Activated CD4-positive, CD25-positive, alpha-beta regulatory T cell treated with anti-CD3 and anti-CD28 coated beads, Interleukin-2, amount 50 U/mL, for 24 hours (primary cell): ENCODE measurements around the gene PRLHR.
A peak's percentile ranks its signal among the peaks of the same experiment; 100 is the strongest.
"Not testable (repeated sequence)": the region's sequence is repeated elsewhere in the genome, so short reads cannot be mapped to it uniquely, and the experiment has no call there.

Experiments used
- ATAC-seq, 2 donors: fragments of 150-1000 bp; cut with Tn5 transposase; one replicate each; pipeline ENCODE4 v1.10.0; 2021; ENCODE audit warnings: mild to moderate bottlenecking in 1 of 2, moderate library complexity in 1 of 2

Gene PRLHR

GRCh38 chr10:118595598-118596425, at the start of gene PRLHR:
TSS of gene PRLHR (minus strand) at chr10:118595648. CDS start at chr10:118595244, 404 bp downstream.
- no peak for ATAC-seq

GRCh38 chr10:118642228-118642627, 46.8 kb upstream of the PRLHR start:
- ATAC-seq = no peak

GRCh38 chr10:118638680-118639079, 43.2 kb upstream of the PRLHR start:
- ATAC-seq = no peak

- no peak for ATAC-seq
Measured at GRCh38 chr10:118635674-118636402, 40.4 kb upstream of the PRLHR start.

- ATAC-seq = no peak
Measured at GRCh38 chr10:118633786-118634185, 38.3 kb upstream of the PRLHR start.

GRCh38 chr10:118629211-118629610, 33.8 kb upstream of the PRLHR start:
- ATAC-seq = no peak

- no peak for ATAC-seq
Measured at GRCh38 chr10:118628397-118628796, 32.9 kb upstream of the PRLHR start.

GRCh38 chr10:118626953-118627352, 31.5 kb upstream of the PRLHR start:
- ATAC-seq = no peak

GRCh38 chr10:118625504-118625903, 30.1 kb upstream of the PRLHR start:
- no peak for ATAC-seq

GRCh38 chr10:118624747-118625146, 29.3 kb upstream of the PRLHR start:
- ATAC-seq = no peak

- peak in 1 of 2 donors; percentile 48 for ATAC-seq
Measured at GRCh38 chr10:118621304-118621942, 26.0 kb upstream of the PRLHR start.

GRCh38 chr10:118613863-118614262, 18.4 kb upstream of the PRLHR start:
- not testable (repeated sequence) for ATAC-seq

GRCh38 chr10:118610577-118610976, 15.1 kb upstream of the PRLHR start:
- ATAC-seq = no peak

- ATAC-seq = no peak
Measured at GRCh38 chr10:118607768-118608354, 12.4 kb upstream of the PRLHR start.

GRCh38 chr10:118605694-118606093, 10.2 kb upstream of the PRLHR start:
- ATAC-seq = no peak

- ATAC-seq = no peak
Measured at GRCh38 chr10:118596426-118597124, 1.1 kb upstream of the PRLHR start.

- no peak for ATAC-seq
Measured at GRCh38 chr10:118595064-118595420, 406 bp downstream of the PRLHR start.

- ATAC-seq = peak; percentile 36 to 44
Measured at GRCh38 chr10:118594392-118595063, 920 bp downstream of the PRLHR start.

GRCh38 chr10:118592675-118593330, 2.6 kb downstream of the PRLHR start:
- no peak for ATAC-seq

GRCh38 chr10:118590334-118590733, 5.1 kb downstream of the PRLHR start:
- no peak for ATAC-seq

- no peak for ATAC-seq
Measured at GRCh38 chr10:118587881-118588651, 7.4 kb downstream of the PRLHR start.
